Measurements from ENCODE around the gene TMOD4.

DNA sequence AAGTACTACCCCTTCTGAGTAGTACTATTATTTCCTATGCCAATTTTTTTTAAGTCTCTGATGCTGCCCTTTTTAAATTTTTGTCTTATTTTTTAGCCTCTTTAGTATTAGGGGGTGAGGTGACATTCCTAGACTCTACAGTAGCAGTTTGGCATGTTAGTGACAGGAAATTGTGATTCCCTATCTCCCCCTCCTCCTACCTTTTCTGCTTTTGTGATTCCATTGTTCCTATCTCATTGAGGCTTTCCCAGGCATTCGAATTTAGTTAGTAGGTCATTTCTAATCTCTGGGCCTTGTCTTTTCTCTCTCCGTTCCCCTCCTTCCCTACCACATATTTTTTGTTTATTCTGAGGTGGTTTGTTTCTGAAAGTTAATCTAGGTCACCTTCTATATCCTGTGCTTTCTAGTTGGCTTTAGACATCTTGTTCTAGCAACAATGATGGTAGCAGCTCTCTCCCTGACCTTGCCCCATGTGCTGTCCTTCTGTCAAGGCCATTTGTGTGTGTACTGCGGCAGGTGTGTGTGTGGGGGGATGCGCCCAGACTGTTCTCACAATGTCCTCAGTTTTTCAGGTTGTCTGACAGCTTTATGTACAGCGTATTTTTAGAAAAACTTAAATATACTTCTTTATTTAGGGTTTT, 50.9 kb downstream of the TMOD4 start:
- TF ChIP-seq, protein P1, sequence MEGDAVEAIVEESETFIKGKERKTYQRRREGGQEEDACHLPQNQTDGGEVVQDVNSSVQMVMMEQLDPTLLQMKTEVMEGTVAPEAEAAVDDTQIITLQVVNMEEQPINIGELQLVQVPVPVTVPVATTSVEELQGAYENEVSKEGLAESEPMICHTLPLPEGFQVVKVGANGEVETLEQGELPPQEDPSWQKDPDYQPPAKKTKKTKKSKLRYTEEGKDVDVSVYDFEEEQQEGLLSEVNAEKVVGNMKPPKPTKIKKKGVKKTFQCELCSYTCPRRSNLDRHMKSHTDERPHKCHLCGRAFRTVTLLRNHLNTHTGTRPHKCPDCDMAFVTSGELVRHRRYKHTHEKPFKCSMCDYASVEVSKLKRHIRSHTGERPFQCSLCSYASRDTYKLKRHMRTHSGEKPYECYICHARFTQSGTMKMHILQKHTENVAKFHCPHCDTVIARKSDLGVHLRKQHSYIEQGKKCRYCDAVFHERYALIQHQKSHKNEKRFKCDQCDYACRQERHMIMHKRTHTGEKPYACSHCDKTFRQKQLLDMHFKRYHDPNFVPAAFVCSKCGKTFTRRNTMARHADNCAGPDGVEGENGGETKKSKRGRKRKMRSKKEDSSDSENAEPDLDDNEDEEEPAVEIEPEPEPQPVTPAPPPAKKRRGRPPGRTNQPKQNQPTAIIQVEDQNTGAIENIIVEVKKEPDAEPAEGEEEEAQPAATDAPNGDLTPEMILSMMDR (IDR thresholded peaks at IDR 0.05; ENCODE audit: insufficient read depth, low read length, poor library complexity, severe bottlenecking) = no peak
- no peak for TF ChIP-seq EZH2phosphoT487 (conservative IDR thresholded peaks at IDR 0.05; ENCODE audit: low read length)
